ENCODE measurements around the gene LASP1NB.

Gene LASP1NB

GRCh38 chr17:38969281-38969680, 43.9 kb downstream of the LASP1NB start:
- H3K4me3 ChIP-seq (replicated peaks in 1 of 3; ENCODE audit: insufficient read depth in 1 of 3, low read depth in 1 of 3, low read length in 3 of 3), result no peak overlapping the region
- no peaks in the 10 kb centered on the region for H3K79me2 ChIP-seq (ENCODE audit: control insufficient read depth, insufficient read depth, low read length)
- no peak overlapping the region for H3K27ac ChIP-seq (ENCODE audit: insufficient read depth, low read depth, low read length)
- intact Hi-C loops (cut with micrococcal nuclease), result loop anchor here (5.0 kb wide), 1 partner anchor 183 kb away; the partner anchor contains the start of gene PLXDC1
- POLR2A ChIA-PET, result interaction anchor here (0.7 kb wide), 1 partner anchor 185 kb away, joined by 4 read pairs; no protein-coding TSS in a partner anchor
- no peak for DNase-seq (ENCODE audit: low read depth, low spot score)
- TF ChIP-seq POLR2A (IDR thresholded peaks at IDR 0.05; ENCODE audit: low read depth, low read length) (no peak), POLR2AphosphoS5 (IDR thresholded peaks at IDR 0.05; ENCODE audit: insufficient read depth, low read depth, low read length) (no peak), GATA2 (IDR thresholded peaks at IDR 0.05; ENCODE audit: insufficient read depth, insufficient read length, low read depth, low read length) (no peak), JUN (IDR thresholded peaks at IDR 0.05; ENCODE audit: borderline replicate concordance, insufficient read depth, insufficient read length, low read depth) (no peak), EZH2 (IDR thresholded peaks at IDR 0.05; ENCODE audit: borderline replicate concordance, low read depth, low read length, severe bottlenecking) (no peak), MAX (IDR thresholded peaks at IDR 0.05; ENCODE audit: insufficient read depth, insufficient read length) (no peak), MYC (IDR thresholded peaks at IDR 0.05; ENCODE audit: low read depth, low read length) (no peak), CTCF (IDR thresholded peaks at IDR 0.05; ENCODE audit: extremely low read depth in 1 of 2, insufficient read depth in 1 of 2, low read depth in 1 of 2, low read length in 2 of 2) (no peak), FOS (IDR thresholded peaks at IDR 0.05; ENCODE audit: borderline replicate concordance, insufficient read depth, low read length) (no peak)
- H2AFZ ChIP-seq (ENCODE audit: low read depth, low read length), result no peak overlapping the region
- no TSS peak for BruUV-seq (replicated peaks)
- H4K20me1 ChIP-seq (replicated peaks; ENCODE audit: control insufficient read depth, extremely low read depth, insufficient read depth, low read length), result no peaks in the 10 kb centered on the region
- dilution Hi-C loops (cut with MboI; ENCODE audit: extremely low pct_ligation_motif_present, low sequenced_read_pairs), result no loop called here
- no peak overlapping the region for H3K4me2 ChIP-seq (ENCODE audit: insufficient read depth, low read length)
- no peaks in the 10 kb centered on the region for H3K9me3 ChIP-seq (replicated peaks; ENCODE audit: control insufficient read depth, insufficient read depth, low read length)
- no peak overlapping the region for H3K9ac ChIP-seq (replicated peaks; ENCODE audit: extremely low read depth, insufficient read depth, low read length)
- no peak for FAIRE-seq
- CTCF ChIA-PET, result interaction anchor here (1.2 kb wide), 1 partner anchor 14 kb away, joined by 3 read pairs; no protein-coding TSS in a partner anchor
- peaks cover 0 to 4% of the 10 kb centered on the region in 2 experiments for H3K27me3 ChIP-seq (ENCODE audit: control insufficient read depth in 2 of 2, insufficient read depth in 2 of 2, low read length in 2 of 2)
- no peaks in the 10 kb centered on the region for H3K9me1 ChIP-seq (replicated peaks; ENCODE audit: control insufficient read depth, extremely low read depth, insufficient read depth, low read length)
- H3K4me1 ChIP-seq (ENCODE audit: control insufficient read depth, extremely low read depth, insufficient read depth, low read length), result no peaks in the 10 kb centered on the region
- no peaks in the 10 kb centered on the region for H3K36me3 ChIP-seq (ENCODE audit: control insufficient read depth in 2 of 2, extremely low read depth in 1 of 2, insufficient read depth in 2 of 2, low read length in 2 of 2)

All from endothelial cell of umbilical vein (primary cell).